Natural killer cell treated with Interleukin-12 subunit alpha and Interleukin-12 subunit beta and Interleukin-15 and Interleukin-18, amount 100 ng/mL, for 72 hours (primary cell): ENCODE results near the gene PCDHA13. TPM values are rescaled to one million over a fixed set of nuclear protein-coding genes. Genes with fewer than 3 reads are reported as not detected.
"Not testable (repeated sequence)": the region's sequence is repeated elsewhere in the genome, so short reads cannot be mapped to it uniquely, and the experiment has no call there.

Experiments
- ATAC-seq, 2 donors: fragments of 150-1000 bp; cut with Tn5 transposase in 1 of 2; sonication (Bioruptor Pico), chemical (Tn5 transposase) in 1 of 2; 2 replicates each; pipeline ENCODE4 v1.10.0; 2021
- DNase-seq: peaks from one replicate; pipeline ENCODE4 v3.0.0; 2022; ENCODE audit warnings: low spot score
- H3K27ac Mint-ChIP-seq, 2 donors: 1 replicate in 1 of 2; 2 replicates in 1 of 2; pipeline ENCODE4 v1.8.0; 2022; ENCODE audit warnings: mixed read lengths in 2 of 2, mild to moderate bottlenecking in 1 of 2, moderate library complexity in 1 of 2
- H3K27me3 Mint-ChIP-seq, 2 donors: 1 replicate in 1 of 2; 2 replicates in 1 of 2; pipeline ENCODE4 v1.8.0; 2022; ENCODE audit warnings: mixed read lengths in 2 of 2
- H3K36me3 Mint-ChIP-seq: one replicate; pipeline ENCODE4 v1.8.0; 2022; ENCODE audit warnings: mixed read lengths
- H3K4me1 Mint-ChIP-seq, 2 donors: 1 replicate in 1 of 2; 2 replicates in 1 of 2; pipeline ENCODE4 v1.8.0; 2022; ENCODE audit warnings: low read depth in 2 of 2, mixed read lengths in 2 of 2, mild to moderate bottlenecking in 1 of 2
- H3K4me3 Mint-ChIP-seq: one replicate; pipeline ENCODE4 v1.8.0; 2022; ENCODE audit warnings: mixed read lengths
- H3K9me3 Mint-ChIP-seq: 2 replicates; pipeline ENCODE4 v1.8.0; 2022; ENCODE audit warnings: mixed read lengths
- total RNA-seq, 2 donors: library from RNA; stranded (reverse); gene quantifications; one replicate each; pipeline ENCODE4 v1.2.3, GENCODE V29; 2022

PCDHA13 gene
- total RNA-seq, 2 donors from 2014 or later, result not detected

- DNase-seq, result no peak
- Mint-ChIP-seq H3K4me3 (no peak within 1 kb of the TSS), H3K27me3 (no peaks in the 10 kb centered on the region), H3K27ac (no peak within 1 kb of the TSS), H3K36me3 (peaks cover 15% of the 10 kb centered on the region), H3K4me1 (no peaks in the 10 kb centered on the region), H3K9me3 (peaks cover 2% of the 10 kb centered on the region)
- no peak for ATAC-seq
Measured at GRCh38 chr5:140855772-140856674, 25.9 kb upstream of the PCDHA13 start, which contains the start of gene PCDHA10. Gene PCDHA10, plus strand, starts transcription at chr5:140855897. Its CDS starts 152 bp downstream, at chr5:140856049.

- H3K27me3 Mint-ChIP-seq, result no peaks in the 10 kb centered on the region
- peaks cover 15% of the 10 kb centered on the region for H3K36me3 Mint-ChIP-seq
- H3K27ac Mint-ChIP-seq, result no peak overlapping the region
- DNase-seq, result no peak
- peaks cover 2% of the 10 kb centered on the region for H3K9me3 Mint-ChIP-seq
- no peak overlapping the region for H3K4me3 Mint-ChIP-seq
- no peak for ATAC-seq
- H3K4me1 Mint-ChIP-seq, result no peaks in the 10 kb centered on the region
Measured at GRCh38 chr5:140857177-140857986, 24.5 kb upstream of the PCDHA13 start.

GRCh38 chr5:140857987-140858240, 24.0 kb upstream of the PCDHA13 start:
- H3K36me3 Mint-ChIP-seq, result peaks cover 15% of the 10 kb centered on the region
- H3K4me3 Mint-ChIP-seq, result no peak overlapping the region
- H3K27ac Mint-ChIP-seq, result no peak overlapping the region
- DNase-seq (no peak), ATAC-seq (no peak)
- no peaks in the 10 kb centered on the region for H3K27me3 Mint-ChIP-seq
- H3K4me1 Mint-ChIP-seq, result no peaks in the 10 kb centered on the region
- peaks cover 2% of the 10 kb centered on the region for H3K9me3 Mint-ChIP-seq

- peaks cover 2% of the 10 kb centered on the region for H3K9me3 Mint-ChIP-seq
- DNase-seq (no peak), ATAC-seq (peak in 1 of 2 donors; percentile 31)
- no peak overlapping the region for H3K27ac Mint-ChIP-seq
- H3K4me3 Mint-ChIP-seq, result no peak overlapping the region
- no peaks in the 10 kb centered on the region for H3K36me3 Mint-ChIP-seq
- H3K27me3 Mint-ChIP-seq, result no peaks in the 10 kb centered on the region
- no peaks in the 10 kb centered on the region for H3K4me1 Mint-ChIP-seq
Measured at GRCh38 chr5:140862441-140863295, 19.3 kb upstream of the PCDHA13 start.

- H3K4me3 Mint-ChIP-seq, result no peak within 1 kb of the TSS
- peaks cover 3% of the 10 kb centered on the region for H3K9me3 Mint-ChIP-seq
- peaks cover 0 to 4% of the 10 kb centered on the region in 2 donors for H3K27me3 Mint-ChIP-seq
- H3K4me1 Mint-ChIP-seq, result no peaks in the 10 kb centered on the region
- DNase-seq (no peak), ATAC-seq (no peak)
- no peak within 1 kb of the TSS for H3K27ac Mint-ChIP-seq
- H3K36me3 Mint-ChIP-seq, result peaks cover 5% of the 10 kb centered on the region
Measured at GRCh38 chr5:140868721-140869554, 13.0 kb upstream of the PCDHA13 start, which contains the start of gene PCDHA11. Gene PCDHA11, plus strand, starts transcription at chr5:140868957. Its CDS starts 147 bp downstream, at chr5:140869104.

- no peak for ATAC-seq
- Mint-ChIP-seq H3K4me3 (no peak overlapping the region), H3K36me3 (peaks cover 5% of the 10 kb centered on the region), H3K4me1 (no peaks in the 10 kb centered on the region), H3K27ac (no peak overlapping the region), H3K27me3 (peaks cover 0 to 4% of the 10 kb centered on the region in 2 donors), H3K9me3 (peaks cover 3% of the 10 kb centered on the region)
- no peak for DNase-seq
Measured at GRCh38 chr5:140869555-140869886, 12.4 kb upstream of the PCDHA13 start.

- H3K9me3 Mint-ChIP-seq, result peaks cover 3% of the 10 kb centered on the region
- DNase-seq, result no peak
- H3K27me3 Mint-ChIP-seq, result peaks cover 0 to 4% of the 10 kb centered on the region in 2 donors
- H3K27ac Mint-ChIP-seq, result no peak overlapping the region
- ATAC-seq, result peak in 1 of 2 donors; percentile 36
- H3K36me3 Mint-ChIP-seq, result peaks cover 5% of the 10 kb centered on the region
- H3K4me3 Mint-ChIP-seq, result no peak overlapping the region
- no peaks in the 10 kb centered on the region for H3K4me1 Mint-ChIP-seq
Measured at GRCh38 chr5:140870221-140871201, 11.4 kb upstream of the PCDHA13 start.

- H3K36me3 Mint-ChIP-seq, result peaks cover 1% of the 10 kb centered on the region
- H3K27me3 Mint-ChIP-seq, result peaks cover under 1 to 7% of the 10 kb centered on the region in 2 donors
- no peak within 1 kb of the TSS for H3K27ac Mint-ChIP-seq
- H3K4me1 Mint-ChIP-seq, result no peaks in the 10 kb centered on the region
- H3K4me3 Mint-ChIP-seq, result no peak within 1 kb of the TSS
- DNase-seq (no peak), ATAC-seq (no peak)
- H3K9me3 Mint-ChIP-seq, result peaks cover 6% of the 10 kb centered on the region
Measured at GRCh38 chr5:140875085-140876065, 6.5 kb upstream of the PCDHA13 start, which contains the start of gene PCDHA12. Gene PCDHA12, plus strand, starts transcription at chr5:140875308. Its CDS starts 165 bp downstream, at chr5:140875473.

- ATAC-seq, H3K36me3 Mint-ChIP-seq, H3K4me3 Mint-ChIP-seq, H3K4me1 Mint-ChIP-seq, DNase-seq, H3K27ac Mint-ChIP-seq: not testable (repeated sequence)
- Mint-ChIP-seq H3K9me3 (peaks cover 13% of the 10 kb centered on the region), H3K27me3 (peaks cover 8 to 16% of the 10 kb centered on the region in 2 donors)
Measured at GRCh38 chr5:140876541-140877261, 5.2 kb upstream of the PCDHA13 start.

GRCh38 chr5:140877262-140877581, 4.7 kb upstream of the PCDHA13 start:
- Mint-ChIP-seq H3K36me3 (peaks cover 11% of the 10 kb centered on the region), H3K4me3 (no peak overlapping the region), H3K9me3 (peaks cover 14% of the 10 kb centered on the region), H3K4me1 (no peaks in the 10 kb centered on the region), H3K27me3 (peaks cover 9 to 18% of the 10 kb centered on the region in 2 donors), H3K27ac (no peak overlapping the region)
- ATAC-seq (peak in 1 of 2 donors; percentile 9), DNase-seq (no peak)

- no peak overlapping the region for H3K27ac Mint-ChIP-seq
- ATAC-seq (no peak), DNase-seq (no peak)
- H3K27me3 Mint-ChIP-seq, result peaks cover 9 to 22% of the 10 kb centered on the region in 2 donors
- H3K4me1 Mint-ChIP-seq, result no peaks in the 10 kb centered on the region
- no peak overlapping the region for H3K4me3 Mint-ChIP-seq
- peaks cover 19% of the 10 kb centered on the region for H3K36me3 Mint-ChIP-seq
- H3K9me3 Mint-ChIP-seq, result peaks cover 14% of the 10 kb centered on the region
Measured at GRCh38 chr5:140882591-140882899, 621 bp downstream of the PCDHA13 start.
